ENCODE results near the gene ACBD7. TPM values are rescaled to one million over a fixed set of nuclear protein-coding genes. Genes with fewer than 3 reads are reported as not detected.

Gene ACBD7
- total RNA-seq, 1 donor = 1.3 TPM

DNA sequence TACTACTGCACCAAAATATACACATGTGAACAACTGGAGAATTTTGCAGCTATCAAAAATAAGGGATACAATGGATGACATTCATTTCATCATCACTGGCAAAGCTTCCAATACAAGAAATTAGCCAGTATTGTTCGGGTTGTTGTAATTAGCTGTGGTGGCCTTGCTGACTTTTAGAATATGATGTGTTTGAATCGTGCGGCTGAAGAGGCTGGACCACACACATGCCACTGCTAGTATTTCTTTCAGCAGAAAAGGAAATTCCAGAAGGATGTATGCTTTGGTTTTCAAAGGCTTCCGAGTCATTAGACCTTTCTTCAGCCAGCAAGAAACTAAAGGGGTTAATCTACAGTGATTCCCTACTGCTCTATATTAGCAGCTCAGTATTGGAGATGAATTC lies 25.2 kb upstream of the ACBD7 start:
- H3K4me3 ChIP-seq (ENCODE audit: low read depth, low read length) = no peak overlapping the region
- TF ChIP-seq, protein P1, sequence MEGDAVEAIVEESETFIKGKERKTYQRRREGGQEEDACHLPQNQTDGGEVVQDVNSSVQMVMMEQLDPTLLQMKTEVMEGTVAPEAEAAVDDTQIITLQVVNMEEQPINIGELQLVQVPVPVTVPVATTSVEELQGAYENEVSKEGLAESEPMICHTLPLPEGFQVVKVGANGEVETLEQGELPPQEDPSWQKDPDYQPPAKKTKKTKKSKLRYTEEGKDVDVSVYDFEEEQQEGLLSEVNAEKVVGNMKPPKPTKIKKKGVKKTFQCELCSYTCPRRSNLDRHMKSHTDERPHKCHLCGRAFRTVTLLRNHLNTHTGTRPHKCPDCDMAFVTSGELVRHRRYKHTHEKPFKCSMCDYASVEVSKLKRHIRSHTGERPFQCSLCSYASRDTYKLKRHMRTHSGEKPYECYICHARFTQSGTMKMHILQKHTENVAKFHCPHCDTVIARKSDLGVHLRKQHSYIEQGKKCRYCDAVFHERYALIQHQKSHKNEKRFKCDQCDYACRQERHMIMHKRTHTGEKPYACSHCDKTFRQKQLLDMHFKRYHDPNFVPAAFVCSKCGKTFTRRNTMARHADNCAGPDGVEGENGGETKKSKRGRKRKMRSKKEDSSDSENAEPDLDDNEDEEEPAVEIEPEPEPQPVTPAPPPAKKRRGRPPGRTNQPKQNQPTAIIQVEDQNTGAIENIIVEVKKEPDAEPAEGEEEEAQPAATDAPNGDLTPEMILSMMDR (IDR thresholded peaks at IDR 0.05; ENCODE audit: insufficient read depth, low read depth, low read length) = no peak
- no peak for DNase-seq (ENCODE audit: low read depth)

GRCh38 chr10:15112657-15113056 lies 24.1 kb upstream of the ACBD7 start:
- TF ChIP-seq, protein P1 (IDR thresholded peaks at IDR 0.05; ENCODE audit: insufficient read depth, low read depth, low read length) = no peak
- no peak for DNase-seq (ENCODE audit: low read depth)

DNA sequence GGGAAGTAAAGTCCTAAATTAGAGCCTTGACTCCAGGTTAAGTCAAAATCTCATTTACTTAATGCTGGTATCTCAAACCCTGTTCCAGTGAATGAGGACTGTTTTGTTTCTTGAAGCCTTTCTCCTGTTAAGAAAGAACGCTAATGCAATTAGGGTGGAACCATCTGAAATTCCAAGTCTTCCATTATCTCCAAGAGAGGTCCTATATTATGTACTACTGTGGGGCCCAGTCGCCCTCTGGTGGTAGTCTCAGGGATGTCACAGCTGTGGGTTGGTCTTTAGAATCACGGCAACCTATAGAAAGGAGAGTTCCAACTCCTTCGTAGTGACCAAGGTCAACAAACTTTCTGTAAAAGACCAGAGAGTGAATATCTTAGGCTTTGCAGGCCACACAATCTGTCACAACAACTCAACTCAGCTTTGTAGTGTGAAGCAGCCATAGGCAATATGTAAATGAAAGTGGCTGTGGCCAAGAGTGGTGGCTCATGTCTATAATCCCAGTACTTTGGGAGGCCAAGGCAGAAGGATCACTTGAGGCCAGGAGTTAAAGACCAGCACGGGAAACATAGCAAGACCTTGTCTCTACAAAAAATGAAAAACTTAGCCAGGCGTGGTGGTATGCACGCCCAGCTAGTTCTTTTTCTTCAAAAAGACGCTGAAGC lies 17.9 kb upstream of the ACBD7 start:
- no peak overlapping the region for H3K4me3 ChIP-seq (ENCODE audit: low read depth, low read length)
- DNase-seq (ENCODE audit: low read depth) = peak; percentile 79
- TF ChIP-seq, protein P1 (IDR thresholded peaks at IDR 0.05; ENCODE audit: insufficient read depth, low read depth, low read length) = peak; percentile 98

More at GRCh38 chr10:15112657-15113056, 24.1 kb upstream of the ACBD7 start:
- no peak overlapping the region for H3K4me3 ChIP-seq (ENCODE audit: low read depth, low read length)

DNA sequence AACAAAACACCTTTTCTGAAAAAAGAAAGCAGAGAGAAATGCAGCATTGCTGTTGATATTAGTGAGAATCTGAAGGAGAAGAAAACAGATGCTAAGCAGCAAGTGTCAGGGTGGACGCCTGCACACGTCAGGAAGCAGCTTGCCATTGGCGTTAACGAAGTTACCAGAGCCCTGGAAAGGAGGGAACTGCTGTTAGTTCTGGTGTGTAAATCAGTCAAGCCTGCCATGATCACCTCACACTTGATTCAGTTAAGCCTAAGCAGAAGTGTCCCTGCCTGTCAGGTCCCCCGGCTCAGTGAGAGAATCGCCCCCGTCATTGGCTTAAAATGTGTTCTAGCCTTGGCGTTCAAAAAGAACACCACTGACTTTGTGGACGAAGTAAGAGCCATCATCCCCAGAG lies 14.9 kb upstream of the ACBD7 start:
- no peak for DNase-seq (ENCODE audit: low read depth)
- no peak overlapping the region for H3K4me3 ChIP-seq (ENCODE audit: low read depth, low read length)
- TF ChIP-seq, protein P1 (IDR thresholded peaks at IDR 0.05; ENCODE audit: insufficient read depth, low read depth, low read length) = no peak

DNA sequence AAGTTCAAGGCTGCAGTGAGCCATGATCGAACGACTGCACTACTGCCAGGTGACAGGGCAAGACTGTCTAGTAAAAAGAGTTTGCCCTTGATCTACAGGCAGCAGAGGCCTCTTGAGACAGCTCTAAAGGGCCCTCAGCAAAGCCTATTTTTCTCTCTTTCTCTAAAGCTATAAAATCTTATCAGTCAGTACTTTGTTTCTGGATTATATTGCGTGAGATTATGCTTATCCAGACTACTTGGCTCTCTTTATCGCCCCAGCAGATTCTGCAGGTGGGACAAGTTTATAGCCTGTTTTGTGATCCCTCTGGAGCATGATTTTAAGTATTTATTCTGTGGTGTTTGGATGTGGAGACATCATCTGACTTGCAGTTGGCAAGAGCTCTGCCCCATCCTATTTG lies 11.3 kb upstream of the ACBD7 start:
- H3K4me3 ChIP-seq (ENCODE audit: low read depth, low read length) = no peak overlapping the region
- no peak for DNase-seq (ENCODE audit: low read depth)
- TF ChIP-seq, protein P1 (IDR thresholded peaks at IDR 0.05; ENCODE audit: insufficient read depth, low read depth, low read length) = no peak

GRCh38 chr10:15097011-15097812 lies 8.6 kb upstream of the ACBD7 start, which contains the start of gene RPP38:
Gene RPP38 (plus strand): TSS chr10:15097355. CDS start chr10:15103315, 5,960 bp downstream.
- peak within 1 kb of the TSS; percentile 91 for H3K4me3 ChIP-seq (ENCODE audit: low read depth, low read length)
- TF ChIP-seq, protein P1 (IDR thresholded peaks at IDR 0.05; ENCODE audit: insufficient read depth, low read depth, low read length) = no peak
- peak; percentile 95 for DNase-seq (ENCODE audit: low read depth)

All from fibroblast of villous mesenchyme (primary cell).